GM19023 (cell line): ENCODE measurements around the gene ALPP.
"Not testable (repeated sequence)": the region's sequence is repeated elsewhere in the genome, so short reads cannot be mapped to it uniquely, and the experiment has no call there.

Experiments
- ATAC-seq: cut with Tn5 transposase; IDR thresholded peaks from one replicate; pipeline ENCODE4 v1.9.1; 2021; ENCODE audit warnings: mild to moderate bottlenecking, moderate library complexity; ENCODE audit not compliant: unreplicated experiment

Gene ALPP

GRCh38 chr2:232363064-232363783, 15.3 kb upstream of the ALPP start:
- ATAC-seq: not testable (repeated sequence)

- no peak for ATAC-seq
These were observed 14.6 kb upstream of the ALPP start for GRCh38 chr2:232363784-232364615.

GRCh38 chr2:232364806-232365594, 13.6 kb upstream of the ALPP start:
- not testable (repeated sequence) for ATAC-seq

- ATAC-seq: no peak
These were observed 12.8 kb upstream of the ALPP start for GRCh38 chr2:232365621-232366321.

GRCh38 chr2:232366461-232366860, 12.1 kb upstream of the ALPP start:
- not testable (repeated sequence) for ATAC-seq

GRCh38 chr2:232367016-232367415, 11.5 kb upstream of the ALPP start:
- ATAC-seq: no peak

GRCh38 chr2:232367591-232368233, 10.8 kb upstream of the ALPP start:
- ATAC-seq: no peak

- ATAC-seq: no peak
These were observed 10.2 kb upstream of the ALPP start for GRCh38 chr2:232368311-232368731.

- no peak for ATAC-seq
These were observed 9.2 kb upstream of the ALPP start for GRCh38 chr2:232369126-232369951.

- ATAC-seq: not testable (repeated sequence)
These were observed 8.5 kb upstream of the ALPP start for GRCh38 chr2:232370007-232370406.

- ATAC-seq: no peak
These were observed 6.0 kb upstream of the ALPP start for GRCh38 chr2:232372231-232373208.

GRCh38 chr2:232374356-232374755, 4.2 kb upstream of the ALPP start:
- ATAC-seq: no peak

- ATAC-seq: no peak
These were observed 3.4 kb upstream of the ALPP start for GRCh38 chr2:232375164-232375563.

GRCh38 chr2:232376260-232376659, 2.3 kb upstream of the ALPP start:
- ATAC-seq: no peak

GRCh38 chr2:232376713-232377112, 1.8 kb upstream of the ALPP start:
- ATAC-seq: no peak

- ATAC-seq: no peak
These were observed 1.2 kb upstream of the ALPP start for GRCh38 chr2:232377319-232377718.

- no peak for ATAC-seq
These were observed 463 bp upstream of the ALPP start for GRCh38 chr2:232377841-232378734.
